ENCODE data around the gene KRT76.

The KRT76 gene

GRCh38 chr12:52755533-52755932, 21.6 kb downstream of the KRT76 start:
- no peaks in the 10 kb centered on the region for H3F3A ChIP-seq (ENCODE audit: insufficient read depth)
- no peaks in the 10 kb centered on the region for H3K9me2 ChIP-seq (replicated peaks; ENCODE audit: insufficient read depth, low read length)
- H3K79me2 ChIP-seq (ENCODE audit: insufficient read depth, low read length): no peaks in the 10 kb centered on the region
- H3K27ac ChIP-seq (ENCODE audit: low read depth, low read length): no peak overlapping the region
- no peak overlapping the region for H3K9ac ChIP-seq (ENCODE audit: low read length)
- TF ChIP-seq, protein P1, sequence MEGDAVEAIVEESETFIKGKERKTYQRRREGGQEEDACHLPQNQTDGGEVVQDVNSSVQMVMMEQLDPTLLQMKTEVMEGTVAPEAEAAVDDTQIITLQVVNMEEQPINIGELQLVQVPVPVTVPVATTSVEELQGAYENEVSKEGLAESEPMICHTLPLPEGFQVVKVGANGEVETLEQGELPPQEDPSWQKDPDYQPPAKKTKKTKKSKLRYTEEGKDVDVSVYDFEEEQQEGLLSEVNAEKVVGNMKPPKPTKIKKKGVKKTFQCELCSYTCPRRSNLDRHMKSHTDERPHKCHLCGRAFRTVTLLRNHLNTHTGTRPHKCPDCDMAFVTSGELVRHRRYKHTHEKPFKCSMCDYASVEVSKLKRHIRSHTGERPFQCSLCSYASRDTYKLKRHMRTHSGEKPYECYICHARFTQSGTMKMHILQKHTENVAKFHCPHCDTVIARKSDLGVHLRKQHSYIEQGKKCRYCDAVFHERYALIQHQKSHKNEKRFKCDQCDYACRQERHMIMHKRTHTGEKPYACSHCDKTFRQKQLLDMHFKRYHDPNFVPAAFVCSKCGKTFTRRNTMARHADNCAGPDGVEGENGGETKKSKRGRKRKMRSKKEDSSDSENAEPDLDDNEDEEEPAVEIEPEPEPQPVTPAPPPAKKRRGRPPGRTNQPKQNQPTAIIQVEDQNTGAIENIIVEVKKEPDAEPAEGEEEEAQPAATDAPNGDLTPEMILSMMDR (IDR thresholded peaks at IDR 0.05; ENCODE audit: insufficient read depth, low read length, poor library complexity, severe bottlenecking): no peak
- TF ChIP-seq EZH2phosphoT487 (conservative IDR thresholded peaks at IDR 0.05; ENCODE audit: low read length): no peak
- H3K4me2 ChIP-seq (ENCODE audit: low read depth, low read length, poor library complexity, severe bottlenecking): no peak overlapping the region
- H3K36me3 ChIP-seq (ENCODE audit: low read length): no peaks in the 10 kb centered on the region
- H4K20me1 ChIP-seq (ENCODE audit: low read depth, low read length): no peaks in the 10 kb centered on the region
- no peak overlapping the region for H2AFZ ChIP-seq (ENCODE audit: low read depth, low read length, severe bottlenecking)
- peaks cover 6% of the 10 kb centered on the region; the same call in 1 of the 2 replicates for H3K9me3 ChIP-seq (ENCODE audit: insufficient read depth, low read length)
- no peaks in the 10 kb centered on the region for H3K27me3 ChIP-seq (ENCODE audit: low read length)
- no peak overlapping the region for H3K4me3 ChIP-seq (ENCODE audit: insufficient read depth, low read length, poor library complexity, severe bottlenecking)

DNA sequence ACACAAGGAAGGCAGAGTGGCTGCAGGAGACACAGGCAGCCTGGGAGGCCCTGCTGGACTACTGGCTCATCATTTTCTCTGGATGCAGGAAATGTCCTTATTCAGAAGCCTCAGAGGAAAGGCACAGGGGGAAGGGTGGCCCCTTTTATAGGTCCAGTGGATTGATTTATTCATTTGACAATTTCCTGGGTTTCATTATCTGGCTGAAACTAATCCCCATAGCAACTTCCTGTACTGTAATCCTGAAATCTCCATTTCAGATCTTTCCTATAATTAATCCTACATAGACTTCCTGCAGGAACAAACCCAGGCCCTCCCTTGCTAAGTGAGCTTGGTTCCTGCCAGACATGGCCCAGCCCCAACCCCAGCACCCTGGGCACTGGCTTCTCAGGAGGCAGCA, 23.0 kb downstream of the KRT76 start:
- no peaks in the 10 kb centered on the region for H3F3A ChIP-seq (ENCODE audit: insufficient read depth)
- H3K27me3 ChIP-seq (ENCODE audit: low read length): no peaks in the 10 kb centered on the region
- H2AFZ ChIP-seq (ENCODE audit: low read depth, low read length, severe bottlenecking): no peak overlapping the region
- no peak overlapping the region for H3K4me3 ChIP-seq (ENCODE audit: insufficient read depth, low read length, poor library complexity, severe bottlenecking)
- H3K9ac ChIP-seq (ENCODE audit: low read length): no peak overlapping the region
- H3K79me2 ChIP-seq (ENCODE audit: insufficient read depth, low read length): no peaks in the 10 kb centered on the region
- TF ChIP-seq, protein P1 (IDR thresholded peaks at IDR 0.05; ENCODE audit: insufficient read depth, low read length, poor library complexity, severe bottlenecking): no peak
- no peak for TF ChIP-seq EZH2phosphoT487 (conservative IDR thresholded peaks at IDR 0.05; ENCODE audit: low read length)
- H3K27ac ChIP-seq (ENCODE audit: low read depth, low read length): no peak overlapping the region
- no peaks in the 10 kb centered on the region for H3K9me2 ChIP-seq (replicated peaks; ENCODE audit: insufficient read depth, low read length)
- no peaks in the 10 kb centered on the region for H3K9me3 ChIP-seq (ENCODE audit: insufficient read depth, low read length)
- H3K36me3 ChIP-seq (ENCODE audit: low read length): no peaks in the 10 kb centered on the region
- H3K4me2 ChIP-seq (ENCODE audit: low read depth, low read length, poor library complexity, severe bottlenecking): no peak overlapping the region
- no peaks in the 10 kb centered on the region for H4K20me1 ChIP-seq (ENCODE audit: low read depth, low read length)

DNA sequence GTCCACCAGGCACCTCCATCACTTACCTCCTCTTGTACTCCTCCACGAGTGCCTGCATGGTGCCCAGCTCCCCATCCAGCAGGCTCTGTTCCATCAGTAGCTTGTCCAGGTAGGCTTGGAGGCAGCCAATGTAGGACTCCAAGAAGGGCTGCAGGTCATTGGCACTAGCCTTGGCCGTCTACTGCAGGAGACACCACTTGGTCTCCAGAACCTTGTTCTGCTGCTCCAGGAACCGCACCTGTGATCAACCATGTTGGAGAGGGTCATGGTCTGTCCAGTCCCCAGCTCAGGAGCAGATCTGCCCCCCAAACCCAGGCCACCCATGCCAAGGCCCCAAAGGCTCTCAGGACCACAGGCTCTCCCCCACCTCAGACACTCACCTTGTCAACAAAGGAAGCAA, 23.9 kb downstream of the KRT76 start:
- Histone ChIP-seq H3K27me3 (ENCODE audit: low read length) (no peaks in the 10 kb centered on the region), H4K20me1 (ENCODE audit: low read depth, low read length) (no peaks in the 10 kb centered on the region), H3K4me2 (ENCODE audit: low read depth, low read length, poor library complexity, severe bottlenecking) (no peak overlapping the region), H3K4me3 (ENCODE audit: insufficient read depth, low read length, poor library complexity, severe bottlenecking) (no peak overlapping the region), H3K9me3 (ENCODE audit: insufficient read depth, low read length) (no peaks in the 10 kb centered on the region), H3K36me3 (ENCODE audit: low read length) (no peaks in the 10 kb centered on the region), H3K9ac (ENCODE audit: low read length) (no peak overlapping the region), H3F3A (ENCODE audit: insufficient read depth) (no peaks in the 10 kb centered on the region), H3K27ac (ENCODE audit: low read depth, low read length) (no peak overlapping the region), H3K79me2 (ENCODE audit: insufficient read depth, low read length) (no peaks in the 10 kb centered on the region), H3K9me2 (replicated peaks; ENCODE audit: insufficient read depth, low read length) (no peaks in the 10 kb centered on the region), H2AFZ (ENCODE audit: low read depth, low read length, severe bottlenecking) (no peak overlapping the region)
- TF ChIP-seq, protein P1 (IDR thresholded peaks at IDR 0.05; ENCODE audit: insufficient read depth, low read length, poor library complexity, severe bottlenecking): no peak
- no peak for TF ChIP-seq EZH2phosphoT487 (conservative IDR thresholded peaks at IDR 0.05; ENCODE audit: low read length)
